GM12872 (cell line): ENCODE measurements around the gene SH3PXD2B.

ENCODE experiments used
- CTCF ChIP-seq: IDR thresholded peaks from 3 replicates; pipeline ENCODE4 v1.5.1; 2011; ENCODE audit warnings: low read depth, mild to moderate bottlenecking, low read length, moderate library complexity; ENCODE audit not compliant: insufficient read depth

Gene SH3PXD2B

GRCh38 chr5:172353846-172354245 lies 100.5 kb downstream of the SH3PXD2B start:
- no peak for TF ChIP-seq CTCF

GRCh38 chr5:172353271-172353812 lies 101.0 kb downstream of the SH3PXD2B start:
- no peak for TF ChIP-seq CTCF

DNA sequence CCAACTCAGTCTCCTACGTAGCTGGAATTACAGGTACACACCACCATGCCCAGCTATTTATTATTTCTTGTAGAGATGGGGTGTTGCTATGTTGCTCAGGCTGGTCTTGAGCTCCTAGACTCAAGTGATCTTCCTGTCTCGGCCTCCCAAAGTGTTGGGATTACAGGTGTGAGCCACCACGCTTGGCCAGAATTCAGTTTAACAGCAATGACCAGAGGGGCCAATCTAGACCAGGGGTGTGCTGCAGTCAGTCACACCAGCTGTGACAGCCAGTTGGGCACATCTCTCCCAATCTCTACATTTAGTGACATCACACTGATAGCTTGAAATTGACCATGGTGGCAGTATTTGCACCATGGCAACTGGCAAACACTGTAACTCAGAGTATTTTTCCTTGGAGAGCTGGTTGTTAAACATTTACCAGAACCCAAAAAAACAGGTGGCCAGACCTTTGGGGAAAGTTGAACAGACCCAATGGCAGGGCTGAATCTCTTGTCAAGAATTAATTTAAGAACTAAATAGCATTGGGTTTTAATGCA lies 103.0 kb downstream of the SH3PXD2B start:
- no peak for TF ChIP-seq CTCF

DNA sequence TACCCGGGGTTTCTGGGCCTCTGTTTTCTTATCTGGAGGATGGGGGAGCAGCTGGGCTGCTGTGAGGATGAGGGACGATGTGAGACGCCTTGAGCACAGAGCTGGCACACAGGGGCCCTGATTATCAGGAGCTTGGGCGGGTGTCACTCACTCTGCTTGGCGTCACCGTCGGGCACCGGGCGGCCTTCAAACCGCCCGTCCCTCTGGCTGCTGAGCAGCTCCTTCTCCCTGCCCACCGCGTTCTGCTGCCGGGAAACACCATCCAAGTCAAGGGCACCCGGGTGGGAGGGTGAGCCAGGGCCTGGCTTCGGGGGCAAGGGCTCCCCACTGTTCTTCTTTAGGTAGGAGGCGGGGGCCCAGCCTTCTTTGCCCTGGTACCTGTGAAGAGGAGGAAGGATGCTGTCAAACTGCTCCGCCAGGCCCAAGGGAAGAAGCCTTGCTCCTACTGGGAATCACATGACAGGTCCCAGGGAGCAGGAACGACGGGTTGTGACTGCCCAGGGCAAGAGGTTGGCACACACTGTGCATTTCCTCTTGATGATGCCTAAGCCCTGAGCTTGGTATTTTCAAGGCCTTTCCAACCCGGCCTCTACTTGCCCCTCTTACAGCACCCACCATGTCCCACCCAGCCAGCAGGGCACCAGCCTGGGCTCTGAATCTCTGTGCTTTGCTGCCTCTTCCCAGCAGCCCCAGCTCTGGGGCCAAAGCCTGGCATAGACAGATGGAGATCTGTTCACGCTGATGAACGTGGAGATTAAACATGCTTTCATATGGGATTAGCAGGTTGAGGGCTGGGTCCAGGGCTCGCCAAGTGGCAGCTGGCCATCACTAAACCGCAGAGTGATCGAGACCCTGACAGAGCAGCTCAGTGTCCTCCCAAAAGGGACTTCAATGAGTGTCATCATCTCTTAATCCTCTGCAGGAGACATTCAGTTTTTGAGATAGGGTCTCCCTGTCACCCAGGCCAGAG lies 103.8 kb downstream of the SH3PXD2B start:
- TF ChIP-seq CTCF = no peak

- TF ChIP-seq CTCF = no peak
Measured at GRCh38 chr5:172348084-172348483, 106.2 kb downstream of the SH3PXD2B start.

DNA sequence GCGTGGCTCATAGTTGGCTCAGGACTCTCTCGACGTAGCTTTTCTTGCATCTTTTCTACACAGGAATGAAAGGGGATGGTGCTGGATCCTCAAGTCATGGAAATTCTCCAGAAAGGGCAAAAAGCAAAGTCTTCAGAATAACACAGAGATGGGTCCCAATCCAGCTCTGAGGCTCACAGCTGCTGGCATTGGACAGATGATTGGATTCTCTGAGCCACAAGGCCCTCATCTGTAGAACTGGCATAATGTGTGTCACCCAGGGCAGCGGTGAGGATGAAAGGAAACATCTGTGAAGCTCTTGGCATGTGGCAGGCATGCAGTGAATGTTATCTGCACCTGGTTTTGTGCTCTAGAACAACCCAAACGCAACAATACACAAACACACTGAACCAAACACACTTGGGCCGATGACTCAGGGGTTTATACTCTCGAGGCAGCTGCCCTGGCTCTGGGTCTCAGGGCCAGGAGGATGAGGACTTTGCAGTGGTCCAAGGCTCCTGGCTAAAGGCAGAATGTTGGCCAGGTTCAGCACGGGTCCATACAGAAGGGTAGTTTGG lies 106.8 kb downstream of the SH3PXD2B start:
- TF ChIP-seq CTCF = no peak

DNA sequence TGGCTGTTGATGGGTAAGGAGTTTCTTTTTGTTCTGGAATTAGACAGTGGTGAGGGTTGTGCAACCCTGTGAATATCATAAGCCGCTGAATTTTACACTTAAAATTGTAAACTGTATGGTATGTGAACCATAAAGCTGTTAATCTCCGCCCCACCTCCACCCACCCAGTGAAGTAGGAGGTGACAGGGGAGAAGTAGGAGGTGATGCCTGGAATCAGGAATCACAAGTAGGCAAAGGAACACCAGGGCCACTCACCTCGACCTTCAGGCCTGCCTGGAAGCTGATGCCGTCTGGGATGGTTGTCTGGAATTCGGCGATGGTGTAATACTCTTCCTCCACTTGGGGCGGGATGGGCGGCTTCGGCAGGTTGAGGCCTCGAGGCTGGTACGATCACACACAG lies 108.4 kb downstream of the SH3PXD2B start:
- TF ChIP-seq CTCF = no peak
